HUDEP-2 (cell line): ENCODE results near the gene FBLIM1.

Source experiments
- DNase-seq, 76 experiments: peaks; one replicate each; lab custom pipeline; 2025; ENCODE audit not compliant: unreplicated experiment in 76 of 76; lab: John Stamatoyannopoulos, UW

Gene FBLIM1

GRCh38 chr1:15758343-15758931 lies at the start of gene FBLIM1:
Gene FBLIM1 (plus strand): TSS chr1:15758795. CDS start chr1:15764984, 6,189 bp downstream.
- DNase-seq = no peak

- DNase-seq = no peak
Measured at GRCh38 chr1:15709226-15709625, 49.4 kb upstream of the FBLIM1 start.

GRCh38 chr1:15712168-15712567 lies 46.4 kb upstream of the FBLIM1 start:
- no peak for DNase-seq

- no peak for DNase-seq
Measured at GRCh38 chr1:15714406-15715136, 44.0 kb upstream of the FBLIM1 start.

- no peak for DNase-seq
Measured at GRCh38 chr1:15717418-15718125, 41.0 kb upstream of the FBLIM1 start.

- no peak for DNase-seq
Measured at GRCh38 chr1:15718199-15718601, 40.4 kb upstream of the FBLIM1 start.

GRCh38 chr1:15719381-15720120 lies 39.0 kb upstream of the FBLIM1 start:
- no peak for DNase-seq

- DNase-seq = no peak
Measured at GRCh38 chr1:15720861-15721260, 37.7 kb upstream of the FBLIM1 start.

GRCh38 chr1:15722411-15722810 lies 36.2 kb upstream of the FBLIM1 start:
- no peak for DNase-seq

GRCh38 chr1:15722836-15723532 lies 35.6 kb upstream of the FBLIM1 start:
- no peak for DNase-seq

GRCh38 chr1:15723631-15724246 lies 34.9 kb upstream of the FBLIM1 start:
- DNase-seq = no peak

GRCh38 chr1:15724949-15725880 lies 33.4 kb upstream of the FBLIM1 start:
- DNase-seq = no peak

GRCh38 chr1:15726508-15726907 lies 32.1 kb upstream of the FBLIM1 start:
- no peak for DNase-seq

GRCh38 chr1:15727021-15727420 lies 31.6 kb upstream of the FBLIM1 start:
- DNase-seq = no peak

GRCh38 chr1:15727424-15727823 lies 31.2 kb upstream of the FBLIM1 start:
- DNase-seq = no peak

GRCh38 chr1:15727866-15728534 lies 30.6 kb upstream of the FBLIM1 start:
- no peak for DNase-seq

GRCh38 chr1:15728937-15729657 lies 29.5 kb upstream of the FBLIM1 start:
- no peak for DNase-seq

GRCh38 chr1:15730423-15730822 lies 28.2 kb upstream of the FBLIM1 start:
- DNase-seq = no peak
